AG09319 (cell line): ENCODE data around the gene CCDC91.

Experiments
- DNase-seq: peaks from one replicate; pipeline ENCODE4 v3.0.0-alpha.2; 2010; ENCODE audit warnings: low read depth; ENCODE audit errors: extremely low read depth
- CTCF ChIP-seq: IDR thresholded peaks from 2 replicates; pipeline ENCODE4 v1.5.1; 2011; ENCODE audit warnings: low read depth, mild to moderate bottlenecking, inconsistent platforms, low read length, moderate library complexity

The CCDC91 gene

GRCh38 chr12:28158353-28158752, 31.9 kb upstream of the CCDC91 start:
- DNase-seq = no peak
- no peak for TF ChIP-seq CTCF

GRCh38 chr12:28159688-28160087, 30.6 kb upstream of the CCDC91 start:
- TF ChIP-seq CTCF = no peak

GRCh38 chr12:28161697-28162096, 28.6 kb upstream of the CCDC91 start:
- no peak for DNase-seq
- TF ChIP-seq CTCF = no peak

More at GRCh38 chr12:28159688-28160087, 30.6 kb upstream of the CCDC91 start:
- DNase-seq = no peak

GRCh38 chr12:28162697-28163096, 27.6 kb upstream of the CCDC91 start:
- TF ChIP-seq CTCF = no peak
- no peak for DNase-seq

- no peak for TF ChIP-seq CTCF
- DNase-seq = no peak
Measured at GRCh38 chr12:28164644-28165275, 25.5 kb upstream of the CCDC91 start.

GRCh38 chr12:28167981-28168485, 22.2 kb upstream of the CCDC91 start:
- no peak for DNase-seq

More at GRCh38 chr12:28167981-28168485, 22.2 kb upstream of the CCDC91 start:
- no peak for TF ChIP-seq CTCF
